ENCODE measurements around the gene NCOA1. TPM values are rescaled to one million over a fixed set of nuclear protein-coding genes. Genes with fewer than 3 reads are reported as not detected.

NCOA1 gene
- total and polyA plus RNA-seq, 8 donors: 6.2 to 27.0 (median 17.3) TPM

GRCh38 chr2:24473626-24474025 is 17.4 kb upstream of the NCOA1 start:
- H3K4me1 ChIP-seq: no peaks in the 10 kb centered on the region
- intact Hi-C loops (cut with DNase I): no loop called here
- H3K27me3 ChIP-seq: no peaks in the 10 kb centered on the region
- DNase-seq: no peak
- peak in 1 of 4 donors; percentile 37 for ATAC-seq
- no peaks in the 10 kb centered on the region for H3K36me3 ChIP-seq
- H3K9me3 ChIP-seq: no peaks in the 10 kb centered on the region
- no peak overlapping the region for H3K27ac ChIP-seq
- H3K4me3 ChIP-seq: no peak overlapping the region
- TF ChIP-seq CTCF (IDR thresholded peaks at IDR 0.05): no peak
- no peak for FAIRE-seq

- FAIRE-seq: no peak
- DNase-seq: no peak
- no peak for ATAC-seq
- H3K27ac ChIP-seq: no peak overlapping the region
- 94 to 95% methylated on average over 5 of the region's 5 CpGs for WGBS, 2 donors
- intact Hi-C loops (cut with DNase I): no loop called here
- no peaks in the 10 kb centered on the region for H3K4me1 ChIP-seq
- TF ChIP-seq CTCF (IDR thresholded peaks at IDR 0.05): no peak
- H3K9me3 ChIP-seq: no peaks in the 10 kb centered on the region
- H3K4me3 ChIP-seq: no peak overlapping the region
- H3K36me3 ChIP-seq: no peaks in the 10 kb centered on the region
- no peaks in the 10 kb centered on the region for H3K27me3 ChIP-seq
Observed at GRCh38 chr2:24474053-24474452, 17.0 kb upstream of the NCOA1 start.

DNA sequence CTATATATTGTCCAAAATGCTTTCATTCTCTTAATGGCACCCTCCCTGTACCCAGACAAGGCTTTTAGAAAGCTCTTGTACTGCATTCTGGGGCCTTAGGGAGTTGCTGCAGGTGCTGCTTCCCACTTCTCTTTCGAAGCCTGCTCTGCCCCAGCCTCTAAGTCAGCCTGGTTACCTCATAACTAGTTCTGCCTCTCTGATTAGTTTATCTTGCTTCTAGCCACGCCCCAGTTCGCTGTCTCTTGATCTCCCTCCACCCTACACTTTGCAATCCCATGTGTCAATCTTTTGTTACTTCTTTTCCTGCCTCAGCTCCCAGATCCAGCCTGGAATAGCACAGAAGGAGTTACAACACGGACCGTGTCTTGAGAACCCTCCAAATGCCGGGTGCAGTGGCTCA is 13.8 kb upstream of the NCOA1 start:
- DNase-seq: no peak
- 71 to 72% methylated on average over 6 of the region's 6 CpGs for WGBS, 2 donors
- Histone ChIP-seq H3K4me1 (peaks cover 0 to 4% (median 0%) of the 10 kb centered on the region in 3 donors), H3K27ac (no peak overlapping the region), H3K36me3 (no peaks in the 10 kb centered on the region), H3K4me3 (no peak overlapping the region), H3K27me3 (no peaks in the 10 kb centered on the region), H3K9me3 (no peaks in the 10 kb centered on the region)
- intact Hi-C loops (cut with DNase I): no loop called here
- FAIRE-seq: no peak
- ATAC-seq: no peak
- TF ChIP-seq CTCF (IDR thresholded peaks at IDR 0.05): no peak

DNA sequence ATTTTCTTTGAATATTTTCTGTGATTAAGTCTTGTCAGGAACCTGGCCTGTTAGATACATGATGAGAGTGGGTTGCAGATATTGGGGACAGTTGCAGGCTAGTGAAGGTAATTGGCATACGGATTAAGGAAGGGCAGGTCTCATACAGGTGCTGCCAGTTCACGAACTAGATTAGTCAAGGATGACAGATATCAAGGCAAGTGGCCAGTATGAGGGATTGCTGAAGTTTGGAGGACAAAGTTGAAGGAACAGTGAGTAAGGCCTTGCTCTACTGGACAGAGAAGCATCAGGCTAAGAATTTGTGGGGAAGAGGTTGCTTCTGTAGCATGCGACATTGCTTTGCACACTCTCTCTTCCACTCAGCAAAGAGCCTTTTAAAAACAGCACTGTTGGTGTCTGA is 12.8 kb upstream of the NCOA1 start:
- FAIRE-seq (no peak), DNase-seq (no peak), ATAC-seq (no peak)
- no peak for TF ChIP-seq CTCF (IDR thresholded peaks at IDR 0.05)
- peaks cover 0 to 7% (median 0%) of the 10 kb centered on the region in 3 donors for H3K4me1 ChIP-seq
- intact Hi-C loops (cut with DNase I): no loop called here
- no peaks in the 10 kb centered on the region for H3K9me3 ChIP-seq
- H3K36me3 ChIP-seq: no peaks in the 10 kb centered on the region
- no peaks in the 10 kb centered on the region for H3K27me3 ChIP-seq
- H3K27ac ChIP-seq: no peak overlapping the region
- no peak overlapping the region for H3K4me3 ChIP-seq
- WGBS, 2 donors: 53 to 60% methylated on average over 3 of the region's 3 CpGs

GRCh38 chr2:24480245-24480644 is 10.8 kb upstream of the NCOA1 start:
- Histone ChIP-seq H3K4me1 (peaks cover 0 to 7% (median 0%) of the 10 kb centered on the region in 3 donors), H3K9me3 (no peaks in the 10 kb centered on the region), H3K36me3 (no peaks in the 10 kb centered on the region), H3K4me3 (no peak overlapping the region), H3K27ac (no peak overlapping the region), H3K27me3 (no peaks in the 10 kb centered on the region)
- ATAC-seq (no peak), FAIRE-seq (no peak), DNase-seq (no peak)
- no peak for TF ChIP-seq CTCF (IDR thresholded peaks at IDR 0.05)
- intact Hi-C loops (cut with DNase I): no loop called here
- WGBS, 2 donors: 87 to 96% methylated on average over 4 of the region's 4 CpGs

Measured in pancreas (tissue), 10 donors.